SKM-1 (cell line): ENCODE measurements around the gene LUC7L3.

Source experiments
- DNase-seq: peaks from one replicate; lab custom pipeline; 2025; ENCODE audit not compliant: unreplicated experiment; lab: John Stamatoyannopoulos, UW

LUC7L3 gene

GRCh38 chr17:50685691-50686493, 33.5 kb upstream of the LUC7L3 start:
- DNase-seq, result no peak

GRCh38 chr17:50686494-50687199, 32.8 kb upstream of the LUC7L3 start:
- no peak for DNase-seq

- DNase-seq, result no peak
Measured at GRCh38 chr17:50687200-50688066, 32.0 kb upstream of the LUC7L3 start.

GRCh38 chr17:50688245-50688644, 31.2 kb upstream of the LUC7L3 start:
- DNase-seq, result no peak

- no peak for DNase-seq
Measured at GRCh38 chr17:50689251-50689650, 30.2 kb upstream of the LUC7L3 start.

- no peak for DNase-seq
Measured at GRCh38 chr17:50689956-50690886, 29.2 kb upstream of the LUC7L3 start.

GRCh38 chr17:50690887-50691549, 28.4 kb upstream of the LUC7L3 start:
- DNase-seq, result no peak

GRCh38 chr17:50691550-50692447, 27.6 kb upstream of the LUC7L3 start:
- no peak for DNase-seq

- DNase-seq, result no peak
Measured at GRCh38 chr17:50692448-50693035, 26.9 kb upstream of the LUC7L3 start.

- no peak for DNase-seq
Measured at GRCh38 chr17:50693036-50693682, 26.2 kb upstream of the LUC7L3 start.

- no peak for DNase-seq
Measured at GRCh38 chr17:50696365-50696879, 23.0 kb upstream of the LUC7L3 start.

GRCh38 chr17:50697062-50697461, 22.3 kb upstream of the LUC7L3 start:
- DNase-seq, result no peak

- no peak for DNase-seq
Measured at GRCh38 chr17:50697663-50698272, 21.6 kb upstream of the LUC7L3 start.

GRCh38 chr17:50699410-50699809, 20.0 kb upstream of the LUC7L3 start:
- DNase-seq, result no peak

GRCh38 chr17:50703162-50703561, 16.2 kb upstream of the LUC7L3 start:
- no peak for DNase-seq

- DNase-seq, result peak; percentile 87
Measured at GRCh38 chr17:50707289-50708049, 11.9 kb upstream of the LUC7L3 start, which contains the start of gene ANKRD40. TSS of gene ANKRD40 (minus strand) at chr17:50707914. CDS start at chr17:50707654, 260 bp downstream.
